Stimulated activated CD4-positive, alpha-beta T cell treated with anti-CD3 and anti-CD28 coated beads, Interleukin-4, amount 100 ng/mL, for 1 hour (primary cell): Measurements from ENCODE around the gene RBM45.
A peak's percentile ranks its signal among the peaks of the same experiment; 100 is the strongest.
"Not testable (repeated sequence)": the region's sequence is repeated elsewhere in the genome, so short reads cannot be mapped to it uniquely, and the experiment has no call there.

Experiments used
- DNase-seq: peaks from one replicate; pipeline ENCODE4 v3.0.0-alpha.2; 2020

RBM45 gene, protein sequence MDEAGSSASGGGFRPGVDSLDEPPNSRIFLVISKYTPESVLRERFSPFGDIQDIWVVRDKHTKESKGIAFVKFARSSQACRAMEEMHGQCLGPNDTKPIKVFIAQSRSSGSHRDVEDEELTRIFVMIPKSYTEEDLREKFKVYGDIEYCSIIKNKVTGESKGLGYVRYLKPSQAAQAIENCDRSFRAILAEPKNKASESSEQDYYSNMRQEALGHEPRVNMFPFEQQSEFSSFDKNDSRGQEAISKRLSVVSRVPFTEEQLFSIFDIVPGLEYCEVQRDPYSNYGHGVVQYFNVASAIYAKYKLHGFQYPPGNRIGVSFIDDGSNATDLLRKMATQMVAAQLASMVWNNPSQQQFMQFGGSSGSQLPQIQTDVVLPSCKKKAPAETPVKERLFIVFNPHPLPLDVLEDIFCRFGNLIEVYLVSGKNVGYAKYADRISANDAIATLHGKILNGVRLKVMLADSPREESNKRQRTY

DNA sequence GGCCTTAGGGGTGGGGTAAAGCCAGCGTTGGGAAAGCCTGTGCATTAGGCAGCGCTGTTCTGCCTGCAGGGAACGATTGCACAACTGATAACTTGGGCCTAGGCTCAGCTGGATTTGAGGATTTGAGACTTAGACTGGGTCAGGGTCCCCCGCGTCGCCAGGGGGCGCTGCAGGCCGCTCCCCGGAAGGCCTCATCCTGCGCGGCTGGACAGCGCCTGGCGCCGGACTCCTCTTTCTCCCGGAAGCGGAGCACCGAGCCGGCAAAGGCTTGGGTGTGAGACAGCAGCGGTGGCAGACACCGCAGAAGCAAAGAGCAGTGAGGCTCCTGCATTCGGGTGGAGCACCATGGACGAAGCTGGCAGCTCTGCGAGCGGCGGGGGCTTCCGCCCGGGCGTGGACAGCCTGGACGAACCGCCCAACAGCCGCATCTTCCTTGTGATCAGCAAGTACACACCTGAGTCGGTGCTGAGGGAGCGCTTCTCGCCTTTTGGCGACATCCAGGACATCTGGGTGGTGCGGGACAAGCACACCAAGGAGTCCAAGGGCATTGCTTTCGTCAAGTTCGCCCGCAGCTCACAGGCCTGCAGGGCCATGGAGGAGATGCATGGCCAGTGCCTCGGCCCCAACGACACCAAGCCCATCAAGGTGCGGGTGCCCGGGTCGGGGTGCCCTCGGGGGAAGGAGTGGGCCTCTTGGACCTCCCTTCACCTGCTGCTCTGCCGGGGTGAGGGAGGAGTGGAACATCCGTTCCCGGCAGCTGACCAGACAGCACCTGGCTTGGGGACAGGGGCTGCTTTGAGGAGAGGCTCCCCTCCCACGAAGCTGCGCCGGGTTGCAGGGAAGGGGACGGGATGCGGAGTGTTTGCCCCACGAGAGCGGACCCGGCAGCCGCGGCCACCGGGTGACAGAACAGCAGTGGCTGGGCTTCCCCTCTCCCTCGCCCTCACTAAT, at the start of gene RBM45:
Gene RBM45, plus strand, starts transcription at position 236 of the 951 bp plus-strand sequence. Its CDS starts 110 bp downstream, at position 346.
- peak; percentile 87 for DNase-seq

DNA sequence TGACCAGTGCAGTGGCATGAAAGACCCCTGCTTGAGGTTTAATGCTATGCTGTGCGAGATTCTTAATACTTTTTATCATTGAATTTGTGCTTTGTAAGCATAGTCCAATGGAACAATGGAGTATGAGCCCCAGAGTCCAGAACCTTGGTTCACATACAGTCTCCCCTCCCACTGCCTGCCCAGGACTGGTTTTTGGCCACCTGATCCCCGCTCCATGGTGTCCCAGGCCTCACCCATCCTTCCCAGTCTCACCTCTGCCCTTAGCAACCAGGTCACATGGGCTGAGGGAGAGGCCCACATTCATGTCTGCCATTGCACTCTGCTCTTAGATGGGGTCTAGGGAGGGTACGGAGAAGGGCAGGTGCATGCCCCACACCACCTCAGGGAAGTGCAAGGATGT, 45.9 kb upstream of the RBM45 start:
- DNase-seq = no peak

DNA sequence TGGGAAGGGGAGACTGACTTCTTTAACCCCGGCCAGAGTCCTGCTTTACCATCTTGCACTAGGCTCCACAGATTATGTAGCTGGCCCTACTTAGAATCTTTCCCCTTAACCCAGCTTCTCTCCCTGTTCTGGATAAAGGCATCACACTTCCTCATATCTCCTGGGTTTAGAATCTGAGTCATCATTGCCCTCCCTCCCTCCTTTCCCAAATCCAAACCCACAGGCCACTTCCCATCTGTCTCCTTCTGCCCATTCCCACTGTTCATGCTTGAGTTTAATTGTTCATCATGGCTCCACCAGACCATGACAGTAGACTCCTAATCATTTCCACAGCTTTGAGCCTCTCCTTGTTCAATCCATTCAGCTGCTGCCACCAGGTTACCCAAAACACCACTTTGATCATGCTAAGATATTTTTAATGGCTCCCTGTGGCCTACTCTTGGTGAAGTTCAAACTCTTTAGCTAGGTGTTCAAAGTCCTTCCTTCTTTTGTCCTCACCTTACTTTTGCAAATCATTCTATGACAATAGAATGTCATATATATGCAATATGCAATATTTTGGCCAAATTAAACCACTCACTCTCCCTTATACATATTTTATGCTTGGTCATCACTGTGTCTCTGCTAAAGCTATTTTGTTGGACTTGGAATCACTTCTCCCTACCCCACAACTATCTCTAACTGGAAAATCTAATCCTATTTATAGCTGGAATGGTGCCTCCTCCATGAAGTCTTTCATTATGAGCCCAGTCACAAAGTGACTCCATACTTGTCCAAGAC, 45.2 kb upstream of the RBM45 start:
- no peak for DNase-seq

DNA sequence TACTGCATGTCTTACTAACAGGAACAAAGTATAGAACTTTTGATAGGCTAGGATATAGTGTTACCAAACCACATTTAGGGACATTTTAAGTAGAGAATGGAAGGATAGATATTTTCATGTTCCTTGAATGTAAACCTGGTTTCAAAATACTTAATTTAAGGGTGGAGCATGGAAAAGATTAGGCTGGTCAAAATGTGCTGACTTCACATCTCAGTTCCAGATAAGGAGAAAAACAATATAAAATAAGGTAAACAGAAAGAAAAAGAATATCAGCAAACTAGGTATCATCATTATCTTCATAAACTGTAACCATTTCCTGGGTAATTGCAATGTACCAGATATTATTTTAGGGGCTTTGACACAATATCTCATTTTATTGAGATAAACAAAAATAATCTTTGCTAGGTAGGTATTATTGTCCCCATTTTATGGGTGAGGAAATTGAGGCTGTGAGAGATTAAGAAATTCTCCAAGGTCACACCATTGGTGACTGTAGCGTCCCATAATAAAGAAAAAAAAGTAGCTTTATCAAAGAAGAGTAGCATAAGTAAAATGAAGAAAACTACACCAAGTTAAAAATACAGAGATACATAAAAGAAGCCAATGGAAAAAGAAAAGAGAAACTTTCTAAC, 43.3 kb upstream of the RBM45 start:
- no peak for DNase-seq

DNA sequence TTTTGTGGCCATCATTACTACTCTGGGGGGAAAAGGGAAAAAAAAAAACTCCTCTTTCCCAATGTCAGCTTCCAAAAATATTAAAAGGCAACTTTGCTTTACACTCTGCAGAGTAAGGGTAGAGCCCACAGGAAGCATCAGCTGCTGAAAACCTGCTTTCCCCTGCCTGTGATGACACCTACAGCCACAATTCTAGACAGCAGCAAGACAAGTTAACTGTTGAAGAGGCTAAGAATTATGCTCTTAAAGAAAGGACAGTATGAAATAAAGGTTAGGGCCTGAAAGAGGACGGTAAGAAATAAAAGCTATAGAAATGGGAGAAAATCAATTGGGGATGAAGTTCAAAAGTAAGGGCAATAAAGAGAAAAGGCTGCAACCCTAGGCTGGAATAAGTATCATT, 42.7 kb upstream of the RBM45 start:
- DNase-seq = no peak

DNA sequence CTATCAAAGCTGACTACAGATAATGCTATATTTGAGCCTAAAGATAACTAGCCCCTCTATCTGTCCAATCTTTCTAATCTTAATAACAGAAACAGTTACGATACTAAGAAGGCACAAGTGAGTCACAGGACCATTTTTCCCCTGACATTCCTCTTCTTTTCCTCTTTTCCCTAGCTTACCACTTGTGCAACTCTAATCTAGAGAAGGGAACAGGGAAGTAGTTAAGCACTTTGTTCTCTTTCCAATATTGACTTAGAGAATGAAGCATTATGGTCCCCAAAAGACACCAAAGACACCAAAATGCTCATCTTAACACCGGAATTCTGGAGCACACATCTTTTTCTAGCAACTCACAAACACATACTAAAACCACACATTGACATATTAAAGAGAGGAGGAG, 41.4 kb upstream of the RBM45 start:
- no peak for DNase-seq

DNA sequence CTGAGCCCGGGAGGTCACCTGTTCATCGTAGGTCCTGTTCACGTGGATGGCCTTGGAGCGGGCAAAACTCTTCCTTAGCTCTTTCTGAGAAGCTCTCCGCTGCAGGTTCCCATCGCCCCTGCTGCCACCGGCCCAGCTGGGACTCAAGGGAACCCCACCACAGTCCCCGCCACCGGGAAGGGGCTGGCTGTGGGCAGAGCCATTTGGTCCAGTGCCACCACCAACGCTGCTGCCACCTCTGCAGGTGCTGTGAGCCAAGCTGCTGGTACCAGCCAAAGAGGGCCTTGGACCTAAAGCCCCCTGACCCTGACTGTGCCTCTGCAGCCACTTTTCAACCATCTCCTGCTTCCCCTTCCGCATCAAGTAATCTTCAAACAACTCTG, 40.2 kb upstream of the RBM45 start:
- DNase-seq = no peak

DNA sequence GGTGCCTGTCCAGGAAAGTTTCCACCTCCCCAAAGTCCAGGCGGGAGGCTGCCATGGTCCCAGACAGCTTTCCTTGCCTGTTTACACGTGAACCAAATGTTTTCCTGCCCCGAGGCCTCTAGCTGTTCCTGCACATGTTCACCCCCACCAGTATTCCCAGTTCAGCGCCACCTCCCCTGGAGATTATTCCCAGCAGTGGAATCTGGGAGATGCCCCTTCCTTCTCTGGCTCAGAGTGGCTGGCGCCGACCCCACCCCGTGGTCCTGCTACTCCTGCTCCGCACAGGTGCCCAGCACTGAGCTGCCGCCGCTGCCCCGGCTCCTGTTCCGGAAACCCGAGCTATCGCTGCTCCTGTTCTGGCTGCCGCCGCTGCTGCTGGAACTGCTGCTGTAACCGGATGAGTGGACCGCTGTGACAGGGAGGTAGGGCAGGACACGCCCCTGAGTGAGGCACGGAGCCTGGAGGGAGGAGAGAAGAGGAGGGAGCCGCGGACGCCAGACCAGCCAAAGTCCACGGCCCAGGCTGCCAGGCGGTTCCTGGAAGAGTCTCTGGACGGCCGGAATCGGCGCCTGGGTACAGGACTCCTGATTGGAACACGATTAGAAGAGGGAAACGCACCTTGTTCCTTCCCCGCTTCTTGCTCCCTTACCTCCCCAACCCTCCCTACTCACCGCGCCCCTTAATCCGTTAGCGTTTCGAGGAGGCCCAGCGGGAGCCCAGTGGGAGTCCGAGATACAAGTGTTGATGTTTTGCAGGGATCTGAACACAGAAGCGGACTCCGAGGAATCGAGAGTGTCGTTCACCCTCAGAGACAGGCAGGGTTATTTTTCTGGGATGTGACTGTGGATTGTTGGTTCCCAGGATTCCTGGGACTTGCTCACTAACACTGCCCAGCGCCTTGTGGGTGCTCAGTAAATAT, 39.6 kb upstream of the RBM45 start, which contains the start of gene PDE11A:
Gene PDE11A, minus strand, starts transcription at position 395 of the 919 bp plus-strand sequence. Its CDS starts 340 bp downstream, at position 55.
- DNase-seq = peak; percentile 24

DNA sequence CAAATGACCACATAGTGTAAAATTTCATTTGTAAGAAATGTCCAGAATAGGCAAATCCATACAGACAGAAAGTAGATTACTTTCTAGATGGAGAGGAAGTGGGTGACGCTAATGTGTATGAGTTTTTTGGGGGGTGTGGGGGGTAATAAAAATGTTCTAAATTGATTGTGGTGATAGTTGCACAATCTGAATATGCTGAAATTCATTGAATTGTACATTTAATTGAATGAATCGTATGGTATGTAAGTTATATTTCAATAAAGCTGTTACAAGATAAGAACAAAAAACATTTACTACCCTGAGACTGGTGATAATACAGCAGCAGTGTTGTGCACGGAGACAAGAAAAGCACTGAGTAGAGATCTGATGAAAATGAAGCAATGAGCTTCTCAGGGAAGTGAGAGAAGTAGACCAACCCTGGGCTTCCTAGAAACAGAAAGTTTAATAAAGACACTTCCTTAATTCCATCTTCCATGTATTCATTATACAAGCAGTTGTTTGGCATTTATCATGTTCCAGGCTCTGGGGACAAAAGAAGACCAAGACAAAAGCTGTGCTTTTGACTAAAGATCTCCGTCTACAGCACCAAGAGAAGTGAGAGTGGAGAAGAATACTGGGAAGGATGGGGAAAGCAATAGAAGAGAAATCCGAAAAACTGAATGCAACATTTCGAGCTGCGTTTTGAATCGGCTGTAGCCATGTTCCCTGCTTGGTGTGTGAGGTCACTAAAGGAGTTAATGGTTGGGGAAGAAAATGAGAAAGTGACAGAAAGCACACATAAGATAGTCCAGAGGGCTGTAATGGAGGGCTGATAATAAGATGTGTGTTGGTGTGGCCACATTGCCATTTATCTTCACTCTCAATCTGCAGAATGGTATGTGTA, 37.9 kb upstream of the RBM45 start:
- DNase-seq = no peak

DNA sequence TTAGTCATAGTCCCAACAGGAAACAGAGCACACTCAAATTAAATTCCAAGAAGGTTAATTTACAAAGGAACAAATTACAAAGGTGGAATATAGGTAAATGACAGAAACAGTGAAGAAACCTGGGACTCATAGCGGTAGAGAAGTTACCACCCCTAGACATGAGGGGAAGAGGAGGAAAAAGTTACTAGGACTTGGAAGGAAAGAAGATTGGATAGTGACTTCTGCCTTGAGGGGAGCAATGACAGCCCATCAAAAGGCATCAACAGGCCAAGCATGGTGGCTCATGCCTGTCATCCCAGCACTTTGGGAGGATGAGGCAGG, 37.3 kb upstream of the RBM45 start:
- DNase-seq = no peak

DNA sequence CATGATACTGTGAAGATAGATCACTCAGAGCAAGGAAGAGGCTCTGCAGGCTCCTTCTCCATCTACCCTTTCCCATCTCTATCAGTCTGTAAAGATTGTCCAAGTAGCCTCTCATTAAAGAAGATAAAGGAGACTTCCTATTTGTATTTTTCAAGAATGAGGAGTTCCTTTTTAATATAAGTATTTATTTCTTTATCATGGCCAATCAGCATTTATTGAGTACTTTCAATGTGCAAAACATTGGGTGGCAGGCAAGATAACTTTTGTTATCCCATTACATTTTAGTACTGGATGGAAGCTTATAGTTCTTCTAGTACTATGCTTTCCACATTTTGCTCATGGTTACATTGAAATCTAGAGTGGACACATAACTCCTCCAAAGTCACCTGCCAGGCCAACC, 36.1 kb upstream of the RBM45 start:
- DNase-seq = no peak

DNA sequence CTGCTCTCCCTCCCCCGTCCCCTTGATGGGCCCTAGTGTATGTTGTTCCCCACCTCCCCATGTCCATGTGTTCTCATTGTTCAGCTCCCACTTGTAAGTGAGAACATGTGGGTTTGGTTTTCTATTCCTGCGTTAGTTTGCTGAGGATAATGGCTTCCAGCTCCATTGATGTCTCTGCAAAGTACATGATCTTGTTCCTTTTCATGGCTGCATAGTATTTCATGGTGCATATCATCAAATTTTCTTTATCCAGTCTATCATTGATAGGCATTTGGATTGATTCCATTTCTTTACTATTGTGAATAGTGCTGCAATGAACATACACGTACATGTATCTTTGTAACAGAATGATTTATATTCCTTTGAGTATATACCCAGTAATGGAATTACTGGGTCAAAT, 33.0 kb upstream of the RBM45 start:
- not testable (repeated sequence) for DNase-seq

DNA sequence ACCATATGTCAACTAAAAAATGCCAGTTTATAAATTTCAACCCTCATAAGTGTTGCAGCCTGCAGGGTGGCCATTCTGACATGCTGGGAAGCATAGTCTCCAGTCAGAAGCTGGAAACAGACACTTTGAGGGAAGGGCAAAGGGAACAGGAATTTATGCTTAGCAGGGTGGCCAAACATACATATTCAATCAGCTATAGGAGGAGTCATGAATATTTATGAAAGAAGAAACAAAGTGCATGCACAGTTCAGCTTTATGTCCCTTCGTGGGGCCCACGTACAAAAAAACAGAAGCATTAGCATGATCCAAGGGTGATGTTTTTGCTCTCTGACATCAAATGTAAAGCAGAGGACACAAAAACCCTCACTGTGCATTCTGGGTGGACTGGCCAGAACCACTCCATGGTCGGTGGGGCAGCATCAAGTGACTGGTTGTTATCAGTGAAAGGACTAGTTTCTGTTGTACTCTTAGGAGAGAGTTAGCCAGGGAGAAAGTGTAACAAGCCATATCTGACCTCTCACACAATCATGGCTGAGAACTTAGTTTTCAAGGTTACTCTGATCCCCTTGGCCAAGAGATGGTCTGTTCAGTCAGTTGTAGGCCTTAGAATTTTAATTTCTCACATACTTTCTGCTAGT, 29.7 kb upstream of the RBM45 start:
- DNase-seq = no peak

DNA sequence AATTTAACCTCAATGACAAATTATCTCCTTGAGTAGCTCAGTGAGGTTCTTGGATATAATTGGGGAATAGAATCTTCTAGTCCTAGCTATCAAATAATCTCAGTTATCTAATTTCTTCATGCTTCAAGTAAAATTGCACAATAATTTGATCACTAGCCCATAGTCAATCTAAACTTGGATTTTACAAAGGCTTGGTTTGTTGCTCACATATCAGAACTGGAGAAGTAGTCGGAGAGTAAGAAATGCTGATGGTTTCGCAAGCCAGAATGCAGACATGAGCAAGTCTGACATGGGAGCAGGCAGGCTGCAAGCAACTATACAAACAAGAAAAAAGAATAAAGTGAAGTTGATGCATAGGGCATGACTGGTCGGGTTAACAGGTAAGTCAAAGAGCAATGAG, 28.0 kb upstream of the RBM45 start:
- no peak for DNase-seq

DNA sequence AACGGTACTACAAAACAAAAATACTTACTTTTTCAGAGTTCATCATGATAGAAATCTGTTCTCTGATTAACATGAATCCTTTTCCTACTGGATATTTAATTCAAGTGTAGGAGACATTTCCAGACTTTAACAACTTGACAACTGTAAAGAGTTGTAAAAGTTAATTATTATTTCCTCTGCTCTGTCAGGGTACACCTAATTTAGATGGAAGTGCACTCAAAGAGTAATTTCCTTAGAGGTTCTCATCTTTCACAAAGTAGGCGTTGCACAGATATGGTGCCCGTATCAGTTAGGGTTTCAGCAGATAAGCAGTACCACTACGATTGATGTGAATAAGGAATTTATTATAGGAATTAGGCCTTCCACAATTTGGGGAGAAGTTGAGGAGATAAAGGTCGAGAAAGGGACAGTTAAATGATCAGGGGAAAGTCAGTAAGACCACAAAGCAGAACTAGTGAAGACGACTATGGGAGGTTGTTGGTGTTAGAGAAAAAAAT, 23.4 kb upstream of the RBM45 start:
- DNase-seq = no peak

DNA sequence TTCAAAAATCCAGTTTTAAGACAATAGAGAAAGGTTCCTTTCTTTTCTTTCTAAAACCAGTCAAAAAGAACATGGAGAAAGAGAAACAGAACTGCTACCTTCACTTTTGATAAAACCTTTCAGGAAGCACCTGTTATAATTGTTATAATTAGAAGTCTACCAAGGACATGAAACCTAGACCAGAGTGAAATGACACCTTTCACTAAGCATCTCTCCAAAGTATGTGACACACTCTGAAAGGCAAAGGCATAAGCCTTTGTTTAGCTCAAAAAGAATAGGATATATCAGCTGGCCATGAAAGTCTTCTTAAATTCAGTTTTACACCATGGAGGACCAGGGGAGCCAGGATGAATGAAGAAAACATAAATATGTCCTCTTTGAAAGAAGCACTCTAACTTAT, 18.8 kb upstream of the RBM45 start:
- no peak for DNase-seq

DNA sequence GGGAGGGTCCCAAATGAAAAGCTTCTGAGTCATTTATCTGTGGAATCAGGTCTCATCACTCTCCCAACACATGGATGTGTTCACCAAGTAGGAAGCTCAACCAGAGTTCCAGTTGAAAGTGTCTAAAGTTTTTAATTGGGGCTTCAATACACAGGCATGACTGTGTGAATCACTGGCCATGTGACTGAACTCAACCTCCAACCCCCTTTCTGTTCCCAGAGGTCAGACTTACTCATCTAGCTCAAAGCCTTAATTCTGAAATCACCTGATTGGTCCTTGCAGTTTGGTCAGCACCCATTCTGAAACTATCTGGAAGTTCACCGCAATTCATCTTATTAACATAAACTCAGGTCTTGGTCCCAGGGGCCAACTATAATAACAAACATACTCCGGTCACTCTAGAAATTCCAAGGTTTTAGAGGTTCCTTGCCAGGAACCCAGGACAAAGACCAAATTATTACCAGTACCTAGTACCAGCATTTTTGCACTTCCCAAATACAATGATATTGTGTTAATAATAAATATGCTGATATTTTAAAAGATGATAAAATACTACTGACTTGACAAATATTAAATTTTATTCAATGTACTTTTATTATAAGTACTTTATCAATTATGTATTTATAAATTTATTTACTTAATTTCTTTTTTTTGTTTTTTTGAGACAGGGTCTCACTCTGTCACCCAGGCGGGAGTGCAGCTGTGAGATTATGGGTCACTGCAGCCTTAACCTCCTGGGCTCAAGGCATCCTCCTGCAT, 10.7 kb upstream of the RBM45 start:
- no peak for DNase-seq

DNA sequence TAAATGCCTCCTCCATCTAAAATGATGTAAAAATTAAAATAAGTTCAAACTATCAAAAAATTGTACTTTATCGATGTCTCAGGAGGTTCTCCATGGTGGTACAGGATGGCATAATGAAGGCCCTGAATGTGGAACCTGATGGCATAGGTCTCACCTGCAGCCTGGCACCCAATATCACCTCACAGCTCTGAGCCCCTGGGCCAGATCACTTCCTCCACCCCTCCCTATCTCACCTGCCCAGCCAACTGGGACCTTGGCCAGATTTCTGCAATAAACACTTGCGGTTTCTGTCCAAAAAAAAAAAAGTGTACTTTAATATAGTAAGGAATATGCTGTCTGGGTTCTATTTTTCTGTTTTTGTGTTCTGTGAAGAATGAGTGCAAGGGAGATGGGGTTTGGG, 6.7 kb upstream of the RBM45 start:
- DNase-seq = no peak

DNA sequence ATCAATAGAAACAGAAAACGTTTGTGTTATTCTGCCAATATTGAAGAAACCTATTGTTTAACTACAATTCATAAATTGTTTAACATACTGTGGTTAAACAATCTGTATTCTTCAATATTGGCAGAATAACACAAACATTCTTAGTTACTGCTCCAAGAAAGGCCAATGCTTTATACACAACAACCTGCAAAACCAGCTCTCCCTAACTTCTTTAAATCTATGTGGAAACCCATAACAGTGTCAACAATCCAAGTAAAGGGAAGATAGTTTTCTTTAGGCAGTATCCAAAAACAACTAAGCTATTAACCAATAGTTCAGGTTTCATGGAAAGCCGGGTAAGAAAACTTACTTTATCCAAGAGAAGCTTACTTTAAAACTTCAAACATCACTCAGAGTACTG, 6.2 kb upstream of the RBM45 start:
- no peak for DNase-seq
